SH-SY5Y (cell line): ENCODE results near the gene TSEN34.

Experiments
- GATA2 ChIP-seq: IDR thresholded peaks from 2 replicates; pipeline ENCODE4 v1.6.1; 2011; ENCODE audit warnings: mild to moderate bottlenecking, low read depth, low read length
- GATA3 ChIP-seq: IDR thresholded peaks from 2 replicates; pipeline ENCODE4 v1.6.1; 2011; ENCODE audit warnings: low read depth, mild to moderate bottlenecking, low read length, moderate library complexity

TSEN34 gene

DNA sequence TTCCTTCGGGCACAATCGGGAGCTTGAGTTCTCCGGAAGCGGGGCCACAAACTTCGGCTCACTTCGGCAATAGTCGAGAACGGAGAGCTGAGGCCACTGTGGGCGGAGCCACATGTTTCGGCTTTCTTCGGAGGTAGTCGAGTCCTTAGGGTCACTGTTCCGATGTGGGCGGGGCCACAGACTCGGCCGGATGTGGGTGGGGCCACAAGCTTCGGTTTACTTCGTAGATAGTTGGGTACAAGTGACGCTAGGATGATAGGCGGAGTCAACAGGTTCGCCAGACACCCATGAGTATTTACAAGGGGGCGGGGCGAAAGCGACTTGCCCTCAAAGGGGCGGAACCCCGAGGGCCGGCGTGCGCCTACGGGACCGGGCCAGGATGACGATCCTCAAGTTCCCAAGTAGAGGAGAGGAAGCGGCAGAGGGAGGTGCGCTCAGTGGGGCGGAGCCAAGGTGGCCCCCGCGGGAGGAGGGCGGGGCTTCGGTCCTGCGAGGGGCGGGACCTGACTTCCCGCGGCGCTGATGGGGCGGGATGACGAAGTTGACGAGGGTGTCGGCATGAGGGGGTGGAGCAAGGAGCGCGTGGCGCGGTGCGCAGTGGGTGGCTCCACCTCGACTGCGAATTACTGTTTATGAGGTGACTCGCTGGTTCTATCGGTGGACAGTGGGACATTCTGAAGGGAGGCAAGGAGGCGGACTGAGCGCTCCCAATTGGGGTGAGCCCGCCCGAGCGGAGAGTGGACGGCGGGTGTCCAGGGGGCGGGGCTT is 1.2 kb upstream of the TSEN34 start:
- TF ChIP-seq GATA3 = no peak
- TF ChIP-seq GATA2 = no peak

DNA sequence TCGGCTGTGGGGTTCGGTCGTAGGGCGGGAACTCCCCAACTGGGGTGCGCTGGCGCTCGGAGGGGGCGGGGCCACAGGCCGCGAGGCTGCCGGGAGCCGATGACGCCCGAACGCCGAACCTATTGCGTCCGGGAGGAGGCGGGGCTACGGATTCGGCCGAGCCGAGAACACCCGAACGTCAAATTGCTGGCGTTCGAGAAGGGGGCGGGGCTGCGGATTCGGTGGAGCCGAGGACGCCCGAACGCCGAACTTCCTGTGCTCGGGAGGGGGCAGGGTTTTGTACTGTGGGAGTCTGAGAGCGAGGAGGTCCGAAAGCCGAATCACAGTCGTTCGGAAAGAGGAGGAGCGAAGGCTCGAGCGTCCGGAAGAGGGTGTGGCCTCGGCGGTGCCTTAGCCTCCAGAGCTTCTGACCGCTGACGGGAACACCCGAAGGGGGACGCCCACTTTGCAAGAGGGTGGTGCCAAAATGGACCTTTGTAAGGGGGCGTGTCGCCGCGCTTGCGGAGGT is 551 bp upstream of the TSEN34 start:
- TF ChIP-seq GATA3 (no peak), GATA2 (no peak)

DNA sequence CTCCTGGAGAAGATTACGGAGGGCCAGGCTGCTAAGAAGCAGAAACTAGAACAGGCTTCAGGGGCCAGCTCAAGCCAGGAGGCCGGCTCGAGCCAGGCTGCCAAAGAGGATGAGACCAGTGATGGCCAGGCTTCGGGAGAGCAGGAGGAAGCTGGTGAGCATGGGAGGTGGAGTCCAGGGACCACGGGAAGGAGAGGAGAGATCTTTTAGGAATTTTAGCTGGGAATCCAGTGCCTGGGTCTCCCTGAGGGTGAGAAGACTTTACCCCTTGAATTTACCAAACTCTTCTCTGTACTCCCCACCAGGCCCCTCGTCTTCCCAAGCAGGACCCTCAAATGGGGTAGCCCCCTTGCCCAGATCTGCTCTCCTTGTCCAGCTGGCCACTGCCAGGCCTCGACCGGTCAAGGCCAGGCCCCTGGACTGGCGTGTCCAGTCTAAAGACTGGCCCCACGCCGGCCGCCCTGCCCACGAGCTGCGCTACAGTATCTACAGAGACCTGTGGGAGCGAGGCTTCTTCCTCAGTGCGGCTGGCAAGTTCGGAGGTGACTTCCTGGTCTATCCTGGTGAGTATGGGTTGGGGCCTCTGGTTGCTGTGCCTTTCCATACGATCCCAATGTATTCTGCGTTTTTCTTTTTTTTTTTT is 824 bp downstream of the TSEN34 start:
- no peak for TF ChIP-seq GATA2
- no peak for TF ChIP-seq GATA3

DNA sequence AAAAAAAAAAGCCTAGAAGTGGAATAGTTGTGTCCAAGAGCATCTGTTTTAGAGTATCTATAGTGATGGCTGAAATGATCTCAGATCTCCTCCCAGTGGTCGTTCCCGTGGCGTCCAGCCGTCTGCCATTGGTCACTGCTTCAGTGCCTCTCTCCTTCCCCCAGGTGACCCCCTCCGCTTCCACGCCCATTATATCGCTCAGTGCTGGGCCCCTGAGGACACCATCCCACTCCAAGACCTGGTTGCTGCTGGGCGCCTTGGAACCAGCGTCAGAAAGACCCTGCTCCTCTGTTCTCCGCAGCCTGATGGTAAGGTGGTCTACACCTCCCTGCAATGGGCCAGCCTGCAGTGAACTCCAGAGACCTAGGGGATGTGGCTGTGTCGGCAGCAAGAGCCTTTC is 1.9 kb downstream of the TSEN34 start:
- TF ChIP-seq GATA2 = no peak

DNA sequence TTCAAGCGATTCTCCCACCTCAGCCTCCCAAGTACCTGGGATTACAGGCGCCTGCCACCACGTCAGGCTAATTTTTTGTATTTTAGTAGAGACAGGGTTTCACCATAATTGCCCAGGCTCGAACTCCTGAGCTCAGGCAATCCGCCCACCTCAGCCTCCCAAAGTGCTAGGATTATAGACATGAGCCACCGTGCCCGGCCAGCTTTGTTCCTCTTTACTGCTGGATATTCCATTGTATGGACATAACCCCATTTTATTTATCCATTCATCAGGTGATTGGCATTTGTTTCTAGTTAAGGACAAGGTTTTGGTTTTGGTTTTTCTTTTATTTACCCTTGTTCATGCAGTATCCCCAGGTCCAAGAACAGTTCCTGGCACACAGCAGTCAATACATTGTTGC is 5.4 kb downstream of the TSEN34 start:
- TF ChIP-seq GATA2 (no peak), GATA3 (no peak)

DNA sequence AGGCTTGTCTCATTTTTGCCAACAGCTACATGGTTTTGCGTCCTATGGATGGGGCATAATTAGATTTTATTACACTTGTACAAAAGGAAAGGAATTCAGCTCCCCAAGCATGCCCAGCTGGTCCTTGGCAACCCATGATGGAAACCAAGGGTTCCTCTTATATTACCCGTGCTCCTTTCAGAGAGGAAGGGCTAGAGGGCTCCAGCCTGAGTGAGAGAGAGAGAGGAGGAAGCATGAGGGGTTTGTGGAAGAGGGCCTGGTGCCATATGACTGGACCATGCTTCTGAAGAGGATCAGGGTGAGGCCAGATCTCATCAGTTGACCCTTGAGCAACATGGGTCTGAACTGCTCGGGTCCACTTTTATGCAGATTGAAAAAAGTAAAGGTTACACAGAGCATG is 6.0 kb downstream of the TSEN34 start:
- TF ChIP-seq GATA2 (no peak), GATA3 (no peak)

DNA sequence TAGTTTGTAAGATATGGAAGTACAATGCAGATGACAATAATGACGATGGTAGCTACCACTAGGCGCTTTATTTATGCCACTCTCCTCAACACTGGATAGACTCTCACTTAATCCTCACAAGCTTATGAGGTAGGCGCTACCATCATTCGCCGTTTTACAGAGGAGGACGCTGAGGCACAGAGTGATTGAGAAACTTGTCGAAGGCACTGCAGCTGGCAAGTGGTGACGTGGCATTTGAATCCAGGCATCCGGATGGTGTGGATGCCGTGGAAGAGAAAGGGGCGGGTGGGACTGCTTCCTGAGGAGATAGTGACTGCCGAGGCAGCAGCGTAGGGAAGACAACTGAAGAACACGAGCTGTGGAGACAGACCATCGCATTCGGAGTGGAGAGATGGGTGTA is 8.3 kb downstream of the TSEN34 start:
- TF ChIP-seq GATA2 (no peak), GATA3 (no peak)

DNA sequence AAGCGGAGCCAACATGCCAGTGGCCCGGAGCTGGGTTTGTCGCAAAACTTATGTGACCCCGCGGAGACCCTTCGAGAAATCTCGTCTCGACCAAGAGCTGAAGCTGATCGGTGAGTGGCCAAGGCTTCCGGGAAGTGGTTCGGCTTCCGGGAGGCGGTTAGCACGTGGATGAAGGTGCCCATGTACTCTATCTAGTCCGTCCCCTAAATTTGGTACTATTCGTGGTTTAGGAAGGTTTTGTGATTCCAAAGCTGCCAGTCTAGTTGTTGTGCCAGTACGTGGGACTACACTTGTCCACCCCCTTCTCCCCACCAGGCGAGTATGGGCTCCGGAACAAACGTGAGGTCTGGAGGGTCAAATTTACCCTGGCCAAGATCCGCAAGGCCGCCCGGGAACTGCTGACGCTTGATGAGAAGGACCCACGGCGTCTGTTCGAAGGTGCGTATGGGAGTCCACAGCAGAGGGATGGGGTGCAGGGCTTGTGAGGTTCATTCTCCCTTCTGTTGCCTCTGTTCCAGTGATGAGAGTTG is 10.1 kb downstream of the TSEN34 start:
- no peak for TF ChIP-seq GATA3
- TF ChIP-seq GATA2 = no peak

DNA sequence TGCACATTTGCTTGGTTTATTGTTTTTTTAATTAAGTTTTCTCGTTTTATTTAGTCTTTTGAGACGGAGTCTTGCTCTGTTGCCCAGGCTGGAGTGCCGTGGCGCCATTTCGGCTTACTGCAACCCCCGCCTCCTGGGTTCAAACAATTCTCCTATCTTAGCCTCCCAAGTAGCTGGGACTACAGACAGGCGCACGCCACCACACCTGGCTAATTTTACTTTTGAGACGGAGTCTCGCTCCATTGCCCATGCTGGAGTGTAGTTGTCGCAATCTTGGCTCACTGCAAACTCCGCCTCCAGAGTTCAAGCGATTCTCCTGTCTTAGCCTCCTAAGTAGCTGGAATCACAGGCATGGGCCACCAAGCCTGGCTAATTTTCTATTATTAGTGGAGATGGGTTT is 10.9 kb downstream of the TSEN34 start:
- no peak for TF ChIP-seq GATA2
- TF ChIP-seq GATA3 = no peak

DNA sequence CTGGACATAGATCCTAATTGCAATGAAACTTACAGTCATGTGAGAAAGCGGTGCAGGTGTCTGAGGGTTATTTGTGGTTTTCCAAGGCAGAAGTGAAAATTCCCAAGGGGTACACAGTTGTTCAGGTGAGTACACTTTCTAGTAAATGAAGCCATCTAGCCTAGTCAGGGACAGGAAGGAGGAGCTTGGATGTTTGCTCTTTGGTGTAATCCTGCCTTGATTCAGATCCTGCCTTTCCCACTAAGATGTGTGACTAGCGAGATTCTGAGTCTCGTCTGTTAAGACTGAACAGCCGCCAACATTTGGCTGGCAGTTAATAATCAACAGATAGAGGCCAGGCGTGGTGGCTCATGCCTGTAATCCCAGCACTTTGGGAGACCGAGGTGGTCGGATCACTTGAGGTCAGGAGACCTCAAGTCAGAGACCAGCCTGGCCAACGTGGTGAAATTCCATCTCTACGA is 12.1 kb downstream of the TSEN34 start:
- TF ChIP-seq GATA3 = no peak
- TF ChIP-seq GATA2 = no peak

DNA sequence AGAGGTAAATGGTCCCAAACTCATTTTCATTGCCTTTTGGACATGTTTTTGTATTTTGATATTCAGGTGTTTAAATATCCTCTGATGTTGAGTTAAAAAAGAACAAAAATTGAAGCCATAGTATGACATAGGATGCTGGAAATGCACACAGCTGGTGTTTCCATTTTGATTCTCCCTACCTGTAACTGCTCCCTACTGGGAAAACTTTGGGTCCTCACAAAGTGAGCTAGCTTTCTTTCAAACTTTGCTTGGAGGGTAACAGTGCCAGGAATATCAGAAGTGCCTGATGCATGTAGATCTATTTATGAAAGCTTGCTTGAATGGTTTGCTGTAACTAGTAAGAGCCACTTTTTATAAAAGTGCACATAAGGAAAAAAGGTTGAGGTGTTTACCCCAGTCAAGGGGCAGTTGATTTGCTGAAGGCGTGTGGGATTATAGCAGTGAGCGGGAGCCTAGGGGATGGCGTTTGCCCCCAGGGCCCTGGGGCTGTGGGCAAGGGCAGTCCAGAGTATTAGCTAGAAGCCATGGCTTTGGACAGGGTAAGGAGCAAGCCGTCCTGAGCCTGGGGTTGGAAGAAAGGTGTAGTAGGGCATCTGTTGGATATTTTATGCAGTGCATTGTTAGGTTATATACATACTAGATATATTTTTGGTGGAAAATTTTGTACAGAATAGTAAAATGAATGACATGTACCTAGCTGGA is 13.8 kb downstream of the TSEN34 start:
- TF ChIP-seq GATA2 (no peak), GATA3 (no peak)

DNA sequence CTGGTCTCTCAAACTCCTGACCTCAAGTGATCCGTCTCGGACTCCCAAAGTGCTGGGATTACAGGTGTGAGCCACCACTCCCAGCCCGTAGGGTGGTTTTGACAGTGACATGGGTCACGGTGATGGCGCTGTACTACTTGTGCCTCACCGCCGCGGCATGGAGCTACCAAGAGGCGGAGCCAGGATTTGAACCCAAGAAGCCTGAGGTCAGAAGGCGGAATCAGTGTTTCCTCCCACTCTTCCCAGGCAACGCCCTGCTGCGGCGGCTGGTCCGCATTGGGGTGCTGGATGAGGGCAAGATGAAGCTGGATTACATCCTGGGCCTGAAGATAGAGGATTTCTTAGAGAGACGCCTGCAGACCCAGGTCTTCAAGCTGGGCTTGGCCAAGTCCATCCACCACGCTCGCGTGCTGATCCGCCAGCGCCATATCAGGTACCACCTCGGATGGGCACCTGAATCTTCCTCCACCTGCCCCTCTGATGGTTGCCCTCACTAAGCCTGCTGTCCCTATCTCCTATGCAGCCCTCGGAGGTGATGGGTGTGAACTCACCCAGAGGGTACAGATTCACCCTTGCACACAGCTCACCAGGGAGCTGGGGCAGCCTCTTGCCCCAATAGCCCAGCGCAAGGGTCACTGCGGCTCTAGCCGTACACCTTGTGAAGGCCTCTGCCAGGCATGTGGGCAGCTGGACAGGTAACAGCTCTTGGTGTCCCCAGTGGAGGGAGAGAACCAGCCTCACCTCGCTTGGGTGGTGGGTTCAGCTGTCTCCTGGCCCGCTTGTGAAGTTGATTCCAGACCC is 15.1 kb downstream of the TSEN34 start:
- TF ChIP-seq GATA3 (no peak), GATA2 (no peak)

DNA sequence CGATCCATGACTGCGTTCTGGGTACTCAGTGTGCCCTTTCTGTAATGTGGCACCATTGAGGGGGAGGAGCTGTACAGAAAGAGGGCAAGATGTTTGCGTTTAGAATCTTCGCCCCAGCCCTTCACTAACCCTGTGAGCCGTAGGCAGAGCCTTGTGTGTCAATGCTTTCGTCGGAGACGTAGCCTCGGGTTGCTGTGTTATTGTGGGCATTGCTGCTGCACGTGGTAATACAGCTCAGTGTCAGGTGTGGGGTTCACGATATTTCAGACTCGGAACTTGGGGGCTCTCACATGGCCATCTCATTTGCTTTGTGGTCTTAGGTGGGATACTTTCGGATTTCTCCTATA is 15.7 kb downstream of the TSEN34 start:
- no peak for TF ChIP-seq GATA3
- no peak for TF ChIP-seq GATA2

DNA sequence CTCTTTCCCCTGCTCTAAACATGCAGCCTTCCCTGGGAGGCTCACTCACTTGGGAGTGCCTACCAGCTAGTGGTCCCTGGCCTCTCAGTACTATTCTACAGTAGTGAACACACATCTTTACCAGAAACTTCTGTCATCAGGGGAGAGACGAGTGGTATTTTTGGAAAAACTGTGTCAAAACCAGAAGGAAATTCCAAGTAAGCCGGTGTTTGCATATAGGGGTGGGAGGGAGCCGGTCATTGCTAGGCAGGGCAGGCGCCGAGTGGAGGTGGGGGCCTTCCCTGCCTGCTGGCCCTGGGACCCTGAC is 16.5 kb downstream of the TSEN34 start:
- TF ChIP-seq GATA2 (no peak), GATA3 (no peak)
